Fibroblast of lung (primary cell): ENCODE results near the gene ADD2. TPM values are rescaled to one million over a fixed set of nuclear protein-coding genes. Genes with fewer than 3 reads are reported as not detected.

Experiments used
- DNase-seq, 2 donors: peaks; one replicate each; pipeline versions ENCODE4 v3.0.0 to v3.0.0-alpha.2; 2010; ENCODE audit warnings: low read depth in 2 of 2
- H2AFZ ChIP-seq: 2 replicates; pipeline ENCODE4 v1.5.1; 2012; ENCODE audit warnings: low read length, control low read depth, inconsistent platforms
- H3K27ac ChIP-seq: 2 replicates; pipeline ENCODE4 v1.5.1; 2011; ENCODE audit warnings: low read length, control low read depth; ENCODE audit not compliant: insufficient read depth
- H3K27me3 ChIP-seq: 2 replicates; pipeline ENCODE4 v1.5.1; 2011; ENCODE audit warnings: mild to moderate bottlenecking, low read length; ENCODE audit not compliant: control insufficient read depth, insufficient read depth
- H3K36me3 ChIP-seq: 2 replicates; pipeline ENCODE4 v1.5.1; 2011; ENCODE audit warnings: low read length; ENCODE audit not compliant: control insufficient read depth, insufficient read depth
- H3K4me1 ChIP-seq: 2 replicates; pipeline ENCODE4 v1.5.1; 2011; ENCODE audit warnings: low read length; ENCODE audit not compliant: control insufficient read depth, insufficient read depth; ENCODE audit errors: extremely low read depth
- H3K4me2 ChIP-seq: 2 replicates; pipeline ENCODE4 v1.5.1; 2011; ENCODE audit warnings: low read length, control low read depth; ENCODE audit not compliant: insufficient read depth; ENCODE audit errors: extremely low read depth
- H3K4me3 ChIP-seq, 4 experiments: fragments of 200-600 bp in 1 of 4; sonication (generic) in 1 of 4; replicated peaks in 1 of 4; 2 replicates each; pipeline ENCODE4 v1.5.1; 2011 to 2016; ENCODE audit warnings: low read length in 4 of 4, low read depth in 3 of 4, mild to moderate bottlenecking in 3 of 4, control low read depth in 2 of 4, inconsistent platforms in 1 of 4, mixed read lengths in 1 of 4; ENCODE audit not compliant: insufficient read depth in 1 of 4; ENCODE audit errors: control extremely low read depth in 1 of 4
- H3K79me2 ChIP-seq: 2 replicates; pipeline ENCODE4 v1.5.1; 2012; ENCODE audit warnings: mild to moderate bottlenecking, low read length, inconsistent platforms; ENCODE audit not compliant: control insufficient read depth, insufficient read depth
- H3K9ac ChIP-seq: 2 replicates; pipeline ENCODE4 v1.5.1; 2011; ENCODE audit warnings: mild to moderate bottlenecking, low read length, control low read depth; ENCODE audit not compliant: insufficient read depth
- H3K9me3 ChIP-seq: 2 replicates; pipeline ENCODE4 v1.5.1; 2012; ENCODE audit warnings: low read depth, low read length; ENCODE audit not compliant: control insufficient read depth, insufficient read depth
- H4K20me1 ChIP-seq: 2 replicates; pipeline ENCODE4 v1.5.1; 2011; ENCODE audit warnings: low read length; ENCODE audit not compliant: control insufficient read depth, insufficient read depth; ENCODE audit errors: extremely low read depth
- EZH2 ChIP-seq: IDR thresholded peaks from 2 replicates; pipeline ENCODE4 v1.5.1; 2012; ENCODE audit warnings: low read length, control low read depth, mild to moderate bottlenecking; ENCODE audit errors: missing control alignments
- polyA plus RNA-seq, 2 donors: library from polyadenylated mRNA; depleted of rRNA in 1 of 2; stranded (reverse) in 1 of 2; unstranded in 1 of 2; fragments of >200 nt; gene quantifications; 2 replicates each; pipeline ENCODE4 v1.2.1, GENCODE V29; 2011 to 2012; ENCODE audit warnings: missing spikeins in 1 of 2
- total RNA-seq: library from RNA; depleted of rRNA; stranded (reverse); fragments of >200 nt; gene quantifications from 2 replicates; pipeline ENCODE4 v1.2.1, GENCODE V29; 2014
- TF ChIP-seq, protein P1 (sequence below), 2 donors: IDR thresholded peaks in 1 of 2; conservative IDR thresholded peaks in 1 of 2; 1 replicate in 1 of 2; 2 replicates in 1 of 2; pipeline ENCODE4 v1.5.1; 2011 to 2012; ENCODE audit warnings: low read length in 2 of 2, control low read depth in 1 of 2, inconsistent platforms in 1 of 2, low read depth in 1 of 2, mild to moderate bottlenecking in 1 of 2

The ADD2 gene
- total and polyA plus RNA-seq, 2 donors (not counting 1 experiment from before 2014, with no cell fraction given): 0.22 to 2.5 TPM

DNA sequence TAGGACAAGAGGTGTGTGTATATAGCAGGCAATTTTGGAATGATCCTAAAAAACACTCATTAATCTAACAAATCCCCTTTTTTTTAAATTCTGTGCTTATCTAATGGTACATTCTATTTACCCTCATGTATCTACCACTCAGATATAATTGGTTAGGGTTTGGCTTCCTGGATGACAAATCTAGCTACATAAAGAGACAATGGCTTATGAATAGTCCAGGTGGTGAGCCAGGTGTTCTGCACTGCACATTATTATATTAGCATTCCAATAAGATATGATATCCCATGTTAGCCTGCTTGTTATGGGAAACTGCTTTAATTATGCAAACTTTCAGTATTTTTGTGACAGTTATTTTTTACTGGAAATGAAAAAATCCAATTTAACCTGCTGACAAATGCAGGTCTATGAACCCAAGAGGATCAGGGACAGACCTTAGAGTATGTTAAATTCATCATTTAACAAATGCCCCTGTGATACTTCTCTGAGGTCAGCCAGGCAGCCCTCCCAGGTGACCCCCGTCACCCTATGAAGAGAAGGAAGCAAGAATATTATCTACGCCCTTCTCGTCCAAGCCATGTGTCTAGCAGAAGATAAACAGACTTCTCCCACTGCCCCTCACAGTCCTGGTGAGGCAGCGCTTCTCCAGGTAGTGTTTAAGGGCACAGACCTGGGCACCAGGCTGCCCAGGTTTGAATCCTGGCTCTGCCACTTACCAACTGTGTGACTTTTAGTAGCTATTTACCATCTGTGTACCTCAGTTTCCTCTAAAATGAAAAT, 83.0 kb downstream of the ADD2 start:
- no peak overlapping the region for H3K27ac ChIP-seq
- no peak for DNase-seq

DNA sequence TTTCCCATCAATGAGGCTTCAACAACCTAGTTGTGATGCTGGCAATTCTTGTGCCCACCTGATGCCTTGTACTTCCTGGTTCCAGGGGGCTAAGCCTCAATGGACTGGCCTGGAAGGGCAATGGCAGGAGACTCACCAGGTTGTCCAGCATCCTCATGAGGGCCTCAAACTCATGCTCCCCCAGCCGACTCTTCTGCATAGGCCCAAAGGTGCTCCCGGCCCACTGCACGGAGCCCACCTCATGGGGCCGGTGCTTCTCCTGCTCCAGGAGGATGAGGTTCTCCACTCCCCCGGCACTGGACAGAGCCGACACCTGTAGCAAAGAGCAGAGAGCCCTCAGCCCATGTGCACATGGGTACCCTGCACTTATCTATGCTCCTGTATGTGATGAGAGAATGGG, 84.5 kb downstream of the ADD2 start:
- Histone ChIP-seq H3K27me3 (no peaks in the 10 kb centered on the region), H3K4me2 (no peak overlapping the region), H3K9me3 (no peaks in the 10 kb centered on the region), H3K4me3 (no peak overlapping the region), H3K27ac (no peak overlapping the region), H3K36me3 (no peaks in the 10 kb centered on the region), H4K20me1 (no peaks in the 10 kb centered on the region), H2AFZ (no peak overlapping the region), H3K79me2 (no peaks in the 10 kb centered on the region), H3K9ac (no peak overlapping the region), H3K4me1 (peaks cover 4% of the 10 kb centered on the region)
- TF ChIP-seq EZH2: no peak
- TF ChIP-seq, protein P1, sequence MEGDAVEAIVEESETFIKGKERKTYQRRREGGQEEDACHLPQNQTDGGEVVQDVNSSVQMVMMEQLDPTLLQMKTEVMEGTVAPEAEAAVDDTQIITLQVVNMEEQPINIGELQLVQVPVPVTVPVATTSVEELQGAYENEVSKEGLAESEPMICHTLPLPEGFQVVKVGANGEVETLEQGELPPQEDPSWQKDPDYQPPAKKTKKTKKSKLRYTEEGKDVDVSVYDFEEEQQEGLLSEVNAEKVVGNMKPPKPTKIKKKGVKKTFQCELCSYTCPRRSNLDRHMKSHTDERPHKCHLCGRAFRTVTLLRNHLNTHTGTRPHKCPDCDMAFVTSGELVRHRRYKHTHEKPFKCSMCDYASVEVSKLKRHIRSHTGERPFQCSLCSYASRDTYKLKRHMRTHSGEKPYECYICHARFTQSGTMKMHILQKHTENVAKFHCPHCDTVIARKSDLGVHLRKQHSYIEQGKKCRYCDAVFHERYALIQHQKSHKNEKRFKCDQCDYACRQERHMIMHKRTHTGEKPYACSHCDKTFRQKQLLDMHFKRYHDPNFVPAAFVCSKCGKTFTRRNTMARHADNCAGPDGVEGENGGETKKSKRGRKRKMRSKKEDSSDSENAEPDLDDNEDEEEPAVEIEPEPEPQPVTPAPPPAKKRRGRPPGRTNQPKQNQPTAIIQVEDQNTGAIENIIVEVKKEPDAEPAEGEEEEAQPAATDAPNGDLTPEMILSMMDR (conservative IDR thresholded peaks at IDR 0.05 in 1 of 2, IDR thresholded peaks at IDR 0.05 in 1 of 2; ENCODE audit: low read depth in 1 of 2, low read length in 2 of 2): no peak
- DNase-seq: no peak

More for the DNA sequence above, 83.0 kb downstream of the ADD2 start:
- H3K27me3 ChIP-seq: no peaks in the 10 kb centered on the region
- TF ChIP-seq, protein P1 (conservative IDR thresholded peaks at IDR 0.05 in 1 of 2, IDR thresholded peaks at IDR 0.05 in 1 of 2; ENCODE audit: low read depth in 1 of 2, low read length in 2 of 2): no peak
- no peak for TF ChIP-seq EZH2
- H3K4me1 ChIP-seq: peaks cover 4% of the 10 kb centered on the region
- H3K4me2 ChIP-seq: no peak overlapping the region
- no peaks in the 10 kb centered on the region for H4K20me1 ChIP-seq
- H3K9ac ChIP-seq: no peak overlapping the region
- no peaks in the 10 kb centered on the region for H3K79me2 ChIP-seq
- no peak overlapping the region for H3K4me3 ChIP-seq
- no peak overlapping the region for H2AFZ ChIP-seq
- H3K36me3 ChIP-seq: no peaks in the 10 kb centered on the region
- no peaks in the 10 kb centered on the region for H3K9me3 ChIP-seq

DNA sequence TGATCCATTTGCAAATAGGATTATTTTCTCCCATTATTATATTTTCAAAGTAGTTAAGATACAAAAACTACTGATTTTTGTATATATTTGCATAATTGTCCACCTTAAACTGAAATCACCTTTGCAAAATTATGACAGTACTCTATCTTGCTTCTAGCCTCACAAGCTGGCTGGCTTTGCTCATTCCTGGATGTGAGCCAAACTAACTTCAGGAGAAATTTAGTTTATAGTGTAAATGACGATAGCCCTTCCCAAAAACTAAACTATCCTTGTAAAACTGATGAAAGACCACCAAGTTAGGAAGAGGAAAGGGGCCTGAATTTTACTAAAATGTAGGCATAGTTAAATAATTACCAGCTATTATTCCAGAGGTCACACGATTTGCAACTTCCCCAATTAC, 87.3 kb downstream of the ADD2 start:
- H3K27me3 ChIP-seq: no peaks in the 10 kb centered on the region
- no peak overlapping the region for H2AFZ ChIP-seq
- no peaks in the 10 kb centered on the region for H3K79me2 ChIP-seq
- TF ChIP-seq EZH2: no peak
- TF ChIP-seq, protein P1 (conservative IDR thresholded peaks at IDR 0.05 in 1 of 2, IDR thresholded peaks at IDR 0.05 in 1 of 2; ENCODE audit: low read depth in 1 of 2, low read length in 2 of 2): no peak
- no peak for DNase-seq
- H3K4me1 ChIP-seq: no peaks in the 10 kb centered on the region
- no peak overlapping the region for H3K27ac ChIP-seq
- H3K9ac ChIP-seq: no peak overlapping the region
- no peaks in the 10 kb centered on the region for H3K36me3 ChIP-seq
- H4K20me1 ChIP-seq: no peaks in the 10 kb centered on the region
- no peak overlapping the region for H3K4me3 ChIP-seq
- H3K4me2 ChIP-seq: no peak overlapping the region
- H3K9me3 ChIP-seq: no peaks in the 10 kb centered on the region
